Muscle layer of colon (tissue), 2 donors: ENCODE data around the gene CEP350.

Experiments
- H3K27ac ChIP-seq: one replicate; pipeline ENCODE4 v1.7.0; 2013; ENCODE audit warnings: low read depth, mild to moderate bottlenecking, low read length, moderate library complexity
- H3K27me3 ChIP-seq, 2 donors: one replicate each; pipeline ENCODE4 v1.7.0; 2013; ENCODE audit warnings: low read length in 2 of 2, mild to moderate bottlenecking in 2 of 2; ENCODE audit not compliant: insufficient read depth in 2 of 2, control insufficient read depth in 1 of 2
- H3K36me3 ChIP-seq: one replicate; pipeline ENCODE4 v1.7.0; 2013; ENCODE audit warnings: mild to moderate bottlenecking, low read length; ENCODE audit not compliant: insufficient read depth
- H3K4me1 ChIP-seq: one replicate; pipeline ENCODE4 v1.7.0; 2013; ENCODE audit warnings: mild to moderate bottlenecking, low read length; ENCODE audit not compliant: insufficient read depth
- H3K4me3 ChIP-seq, 2 donors: one replicate each; pipeline ENCODE4 v1.7.0; 2013; ENCODE audit warnings: low read length in 2 of 2, low read depth in 1 of 2, mild to moderate bottlenecking in 1 of 2, moderate library complexity in 1 of 2
- H3K9ac ChIP-seq: one replicate; pipeline ENCODE4 v1.7.0; 2013; ENCODE audit warnings: low read length
- H3K9me3 ChIP-seq: one replicate; pipeline ENCODE4 v1.7.0; 2013; ENCODE audit warnings: mild to moderate bottlenecking, low read length
- donor health status: abdominal sarcoma.
- donor health status: Adenocarcinoma of cecum.

The CEP350 gene

GRCh38 chr1:180080439-180080838, 125.8 kb downstream of the CEP350 start:
- Histone ChIP-seq H3K9ac (no peak overlapping the region), H3K36me3 (peaks cover 29% of the 10 kb centered on the region), H3K4me3 (no peak overlapping the region), H3K9me3 (no peaks in the 10 kb centered on the region), H3K27ac (no peak overlapping the region), H3K27me3 (no peaks in the 10 kb centered on the region), H3K4me1 (no peaks in the 10 kb centered on the region)

DNA sequence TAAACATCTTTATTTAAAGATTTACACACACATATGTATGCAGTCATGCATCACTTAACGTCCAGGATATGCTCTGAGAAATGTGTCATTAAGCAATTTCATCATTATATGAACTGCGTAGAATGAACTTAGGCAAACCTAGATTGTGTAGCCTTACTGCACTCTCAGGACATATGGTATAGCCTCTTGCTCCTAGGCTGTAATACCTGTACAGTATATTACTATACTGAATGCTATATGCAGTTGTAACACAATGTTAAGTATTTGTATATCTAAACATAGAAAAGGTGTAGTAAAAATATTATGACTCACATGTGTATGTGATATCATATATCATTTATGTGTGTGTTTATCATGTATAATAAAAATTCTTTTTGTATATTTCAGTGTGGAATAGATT, 126.9 kb downstream of the CEP350 start:
- no peak overlapping the region for H3K27ac ChIP-seq
- H3K27me3 ChIP-seq = no peaks in the 10 kb centered on the region
- peaks cover 27% of the 10 kb centered on the region for H3K36me3 ChIP-seq
- no peak overlapping the region for H3K9ac ChIP-seq
- no peaks in the 10 kb centered on the region for H3K9me3 ChIP-seq
- H3K4me3 ChIP-seq = no peak overlapping the region
- no peaks in the 10 kb centered on the region for H3K4me1 ChIP-seq

DNA sequence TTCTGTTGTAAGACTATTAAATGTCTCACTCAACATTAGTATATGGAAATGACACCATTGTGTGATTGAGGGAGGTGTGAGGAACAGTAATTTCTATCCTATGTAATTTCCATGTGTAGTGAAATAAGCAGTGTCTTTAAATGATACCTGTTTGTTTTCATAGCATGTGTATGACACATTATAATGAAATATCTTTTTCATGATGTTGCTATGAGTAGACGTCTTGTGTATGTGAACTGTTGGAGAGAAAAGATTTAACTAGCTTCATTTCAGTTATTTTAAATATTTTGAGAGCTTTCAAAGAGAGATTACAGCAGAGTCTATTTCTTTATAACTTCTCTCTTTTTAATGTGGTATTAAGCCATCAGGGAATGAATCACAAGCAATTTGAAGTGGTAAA, 128.6 kb downstream of the CEP350 start:
- no peaks in the 10 kb centered on the region for H3K9me3 ChIP-seq
- H3K4me1 ChIP-seq = no peaks in the 10 kb centered on the region
- peaks cover 21% of the 10 kb centered on the region for H3K36me3 ChIP-seq
- no peak overlapping the region for H3K4me3 ChIP-seq
- H3K27me3 ChIP-seq = no peaks in the 10 kb centered on the region
- no peak overlapping the region for H3K9ac ChIP-seq
- no peak overlapping the region for H3K27ac ChIP-seq

GRCh38 chr1:180084867-180085266, 130.3 kb downstream of the CEP350 start:
- no peak overlapping the region for H3K9ac ChIP-seq
- H3K9me3 ChIP-seq = no peaks in the 10 kb centered on the region
- H3K27me3 ChIP-seq = no peaks in the 10 kb centered on the region
- peaks cover 18% of the 10 kb centered on the region for H3K36me3 ChIP-seq
- no peaks in the 10 kb centered on the region for H3K4me1 ChIP-seq
- no peak overlapping the region for H3K27ac ChIP-seq
- no peak overlapping the region for H3K4me3 ChIP-seq

DNA sequence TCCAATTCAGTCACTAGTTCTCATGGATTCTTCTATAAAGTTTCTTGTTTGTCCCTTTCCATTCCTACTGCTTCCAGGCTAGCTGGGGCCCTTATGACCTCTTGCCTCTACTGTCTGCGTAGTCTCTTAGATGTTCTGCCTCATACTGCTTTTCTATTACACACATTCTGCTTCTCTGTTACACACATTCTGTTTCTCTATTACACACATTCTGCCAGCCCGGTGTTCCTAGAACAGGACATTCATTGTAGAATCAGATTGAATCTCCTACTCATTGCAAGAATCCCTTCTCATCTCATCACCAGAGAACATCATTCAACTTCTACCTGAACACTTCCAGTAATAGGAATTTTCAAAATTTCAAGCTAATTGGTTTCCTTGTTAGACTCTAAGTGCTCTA, 130.7 kb downstream of the CEP350 start:
- Histone ChIP-seq H3K4me1 (no peaks in the 10 kb centered on the region), H3K27me3 (no peaks in the 10 kb centered on the region), H3K9ac (no peak overlapping the region), H3K4me3 (no peak overlapping the region), H3K9me3 (no peaks in the 10 kb centered on the region), H3K27ac (no peak overlapping the region), H3K36me3 (peaks cover 18% of the 10 kb centered on the region)

- Histone ChIP-seq H3K4me3 (no peak overlapping the region), H3K36me3 (peaks cover 43% of the 10 kb centered on the region), H3K27me3 (no peaks in the 10 kb centered on the region), H3K9ac (no peak overlapping the region), H3K27ac (no peak overlapping the region), H3K9me3 (no peaks in the 10 kb centered on the region), H3K4me1 (peaks cover 11% of the 10 kb centered on the region)
Observed at GRCh38 chr1:180092931-180093650, 138.5 kb downstream of the CEP350 start.

- no peaks in the 10 kb centered on the region for H3K9me3 ChIP-seq
- H3K9ac ChIP-seq = no peak overlapping the region
- peaks cover 44% of the 10 kb centered on the region for H3K36me3 ChIP-seq
- H3K27ac ChIP-seq = no peak overlapping the region
- H3K27me3 ChIP-seq = no peaks in the 10 kb centered on the region
- no peak overlapping the region for H3K4me3 ChIP-seq
- H3K4me1 ChIP-seq = peaks cover 11% of the 10 kb centered on the region
Observed at GRCh38 chr1:180094705-180095295, 140.2 kb downstream of the CEP350 start.

GRCh38 chr1:180096584-180097325, 142.1 kb downstream of the CEP350 start:
- H3K36me3 ChIP-seq = peaks cover 51% of the 10 kb centered on the region
- H3K4me3 ChIP-seq = no peak overlapping the region
- H3K9me3 ChIP-seq = no peaks in the 10 kb centered on the region
- H3K27ac ChIP-seq = no peak overlapping the region
- no peaks in the 10 kb centered on the region for H3K27me3 ChIP-seq
- H3K9ac ChIP-seq = no peak overlapping the region
- peaks cover 11% of the 10 kb centered on the region for H3K4me1 ChIP-seq

DNA sequence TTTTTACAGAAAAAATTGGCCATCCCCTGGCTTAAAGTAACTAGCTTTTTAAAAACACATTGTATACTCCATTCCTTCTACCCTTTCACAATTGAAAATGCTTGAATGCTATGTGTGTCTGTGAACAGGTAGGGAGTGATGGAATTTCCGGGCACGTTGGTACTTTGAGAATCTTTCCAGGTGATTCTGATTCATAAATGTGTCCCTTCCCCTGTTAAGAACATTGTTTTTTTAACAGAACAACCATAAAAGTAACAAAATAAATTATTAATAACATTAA, 142.7 kb downstream of the CEP350 start:
- H3K36me3 ChIP-seq = peaks cover 49% of the 10 kb centered on the region
- no peak overlapping the region for H3K9ac ChIP-seq
- H3K4me3 ChIP-seq = no peak overlapping the region
- H3K9me3 ChIP-seq = no peaks in the 10 kb centered on the region
- no peak overlapping the region for H3K27ac ChIP-seq
- peaks cover 11% of the 10 kb centered on the region for H3K4me1 ChIP-seq
- no peaks in the 10 kb centered on the region for H3K27me3 ChIP-seq

DNA sequence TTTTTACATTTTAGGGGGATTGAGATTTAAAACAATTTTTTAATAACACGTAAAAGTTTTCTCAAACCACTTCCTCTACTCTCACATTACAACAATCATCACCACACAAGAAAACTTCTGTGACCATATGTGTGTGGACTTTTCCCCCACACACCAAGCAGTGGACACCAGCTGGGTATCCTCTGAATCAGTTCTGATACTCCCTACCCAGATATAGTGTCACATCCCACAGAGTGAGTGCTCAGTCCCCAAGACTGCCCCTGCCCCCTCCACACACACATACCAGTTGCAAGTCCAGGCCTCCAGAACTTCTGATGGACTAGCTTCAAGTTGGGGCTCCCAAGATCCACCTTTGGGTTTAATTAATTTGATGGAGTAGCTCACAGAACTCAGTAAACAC, 146.8 kb downstream of the CEP350 start:
- Histone ChIP-seq H3K4me3 (no peak overlapping the region), H3K9ac (no peak overlapping the region), H3K9me3 (no peaks in the 10 kb centered on the region), H3K36me3 (peaks cover 30% of the 10 kb centered on the region), H3K27me3 (no peaks in the 10 kb centered on the region), H3K4me1 (peaks cover 10% of the 10 kb centered on the region), H3K27ac (no peak overlapping the region)

- Histone ChIP-seq H3K36me3 (peaks cover 38% of the 10 kb centered on the region), H3K9me3 (no peaks in the 10 kb centered on the region), H3K4me3 (no peak overlapping the region), H3K9ac (no peak overlapping the region), H3K27me3 (no peaks in the 10 kb centered on the region), H3K4me1 (peaks cover 4% of the 10 kb centered on the region), H3K27ac (no peak overlapping the region)
Observed at GRCh38 chr1:180103819-180104218, 149.2 kb downstream of the CEP350 start.
